Gastrocnemius medialis (tissue), 4 donors: ENCODE results near the gene VSIG2. TPM values are rescaled to one million over a fixed set of nuclear protein-coding genes. Genes with fewer than 3 reads are reported as not detected.

ENCODE experiments used
- ATAC-seq, 2 donors: fragments of 150-250 bp; one replicate each; pipeline ENCODE4 v1.9.1; 2016
- DNase-seq, 2 donors: peaks; one replicate each; pipeline ENCODE4 v3.0.0-alpha.2; 2019
- H3K27ac ChIP-seq, 4 donors: fragments of 200-600 bp; sonication (generic); 1 replicate in 1 of 4; 2 replicates in 3 of 4; pipeline ENCODE4 v1.5.1; 2016 to 2018; ENCODE audit warnings: mild to moderate bottlenecking in 2 of 4, moderate library complexity in 1 of 4
- H3K27me3 ChIP-seq, 3 donors: fragments of 200-600 bp; sonication (generic) in 2 of 3; 1 replicate in 1 of 3; 2 replicates in 2 of 3; pipeline versions ENCODE4 v1.5.1 to v1.6.0; 2016 to 2019; ENCODE audit warnings: mild to moderate bottlenecking in 1 of 3, moderate library complexity in 1 of 3
- H3K36me3 ChIP-seq, 2 donors: fragments of 200-600 bp; sonication (generic) in 1 of 2; one replicate each; pipeline ENCODE4 v1.5.1; 2017 to 2018
- H3K4me1 ChIP-seq, 2 donors: fragments of 200-600 bp; sonication (generic) in 1 of 2; one replicate each; pipeline ENCODE4 v1.5.1; 2016 to 2017; ENCODE audit warnings: mild to moderate bottlenecking in 2 of 2
- H3K4me3 ChIP-seq, 4 donors: fragments of 200-600 bp; sonication (generic) in 3 of 4; 1 replicate in 1 of 4; 2 replicates in 3 of 4; pipeline ENCODE4 v1.5.1; 2016 to 2019; ENCODE audit warnings: mild to moderate bottlenecking in 2 of 4
- H3K9me3 ChIP-seq, 3 donors: fragments of 200-600 bp; sonication (generic) in 2 of 3; 1 replicate in 1 of 3; 2 replicates in 2 of 3; pipeline ENCODE4 v1.5.1; 2016 to 2019
- CTCF ChIP-seq, 5 experiments: fragments of 450-650 bp in 3 of 5; fragments of 200-600 bp in 2 of 5; sonication (generic) in 2 of 5; IDR thresholded peaks in 4 of 5; conservative IDR thresholded peaks in 1 of 5; 1 replicate in 4 of 5; 2 replicates in 1 of 5; pipeline ENCODE4 v1.5.1; 2016 to 2019; ENCODE audit warnings: antibody characterized with exemption in 5 of 5, mild to moderate bottlenecking in 3 of 5, moderate library complexity in 3 of 5
- POLR2A ChIP-seq, 2 donors: fragments of 450-650 bp; IDR thresholded peaks; one replicate each; pipeline ENCODE4 v1.6.1; 2017; ENCODE audit warnings: antibody characterized with exemption in 2 of 2, mild to moderate bottlenecking in 2 of 2, moderate library complexity in 2 of 2
- in situ Hi-C, 4 donors: fragments of 200-750 bp; cut with MboI; loops; one replicate each; pipeline versions ENCODE4 v1.15.0 to v1.8.0; 2017; ENCODE audit warnings: low sequenced_read_pairs in 4 of 4
- intact Hi-C: fragments of 100-400 bp; cut with DNase I; formaldehyde crosslinking; loops from one replicate; pipeline ENCODE4 v1.15.1; 2023; ENCODE audit warnings: low total_unique reads
- total RNA-seq, 4 donors: library from RNA; depleted of rRNA; stranded (reverse); fragments of >200 nt; gene quantifications; one replicate each; pipeline versions ENCODE4 v1.1.0 to v1.2.3, GENCODE V29; 2016

VSIG2 gene
- total RNA-seq, 4 donors from 2014 or later, result 0.29 to 0.46 TPM; not detected in 2

GRCh38 chr11:124712392-124712791 is 39.7 kb downstream of the VSIG2 start:
- H3K27me3 ChIP-seq, result peaks cover 0 to 10% (median 3%) of the 10 kb centered on the region in 3 donors
- TF ChIP-seq POLR2A (IDR thresholded peaks at IDR 0.05) (no peak), CTCF (IDR thresholded peaks at IDR 0.05 in 4 of 5, conservative IDR thresholded peaks at IDR 0.05 in 1 of 5) (no peak)
- no peak for DNase-seq
- H3K4me3 ChIP-seq, result no peak overlapping the region
- in situ Hi-C loops (no loop called here), intact Hi-C loops (no loop called here)
- ATAC-seq, result no peak
- no peak overlapping the region for H3K27ac ChIP-seq
- no peaks in the 10 kb centered on the region for H3K36me3 ChIP-seq
- peaks cover 0 to under 1% of the 10 kb centered on the region in 2 donors for H3K4me1 ChIP-seq
- H3K9me3 ChIP-seq, result no peaks in the 10 kb centered on the region

GRCh38 chr11:124707829-124708228 is 44.2 kb downstream of the VSIG2 start:
- Histone ChIP-seq H3K4me3 (no peak overlapping the region), H3K9me3 (no peaks in the 10 kb centered on the region), H3K27ac (no peak overlapping the region), H3K27me3 (peaks cover 0 to 2% (median 0%) of the 10 kb centered on the region in 3 donors), H3K4me1 (no peaks in the 10 kb centered on the region), H3K36me3 (no peaks in the 10 kb centered on the region)
- in situ Hi-C loops (no loop called here), intact Hi-C loops (no loop called here)
- DNase-seq, result no peak
- TF ChIP-seq CTCF (IDR thresholded peaks at IDR 0.05 in 4 of 5, conservative IDR thresholded peaks at IDR 0.05 in 1 of 5), result no peak
- no peak for TF ChIP-seq POLR2A (IDR thresholded peaks at IDR 0.05)
- ATAC-seq, result no peak

DNA sequence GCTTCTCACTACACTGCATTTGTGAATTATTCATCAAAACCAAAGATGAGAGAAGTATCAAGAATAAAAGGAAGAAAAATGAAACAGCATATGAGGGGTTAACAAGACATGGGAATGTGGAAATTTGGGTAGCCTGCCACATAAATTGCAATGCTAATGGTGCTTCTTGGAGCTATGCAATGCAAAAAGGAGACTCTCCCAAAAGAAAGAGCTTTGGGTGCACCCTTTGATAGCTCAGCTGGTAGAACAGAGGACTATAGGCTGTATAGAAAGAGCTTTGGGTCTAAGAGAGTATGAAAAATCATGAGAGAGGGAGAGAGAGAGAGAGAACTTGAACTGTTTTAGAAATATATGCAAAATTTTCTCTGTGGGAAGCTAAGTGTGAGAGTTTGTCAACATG is 52.0 kb downstream of the VSIG2 start:
- DNase-seq, result no peak
- Histone ChIP-seq H3K36me3 (no peaks in the 10 kb centered on the region), H3K4me1 (no peaks in the 10 kb centered on the region), H3K9me3 (no peaks in the 10 kb centered on the region), H3K27me3 (peaks cover 0 to 5% (median 0%) of the 10 kb centered on the region in 3 donors), H3K27ac (no peak overlapping the region), H3K4me3 (no peak overlapping the region)
- in situ Hi-C loops (no loop called here), intact Hi-C loops (no loop called here)
- TF ChIP-seq CTCF (IDR thresholded peaks at IDR 0.05 in 4 of 5, conservative IDR thresholded peaks at IDR 0.05 in 1 of 5) (no peak), POLR2A (IDR thresholded peaks at IDR 0.05) (no peak)
- no peak for ATAC-seq

DNA sequence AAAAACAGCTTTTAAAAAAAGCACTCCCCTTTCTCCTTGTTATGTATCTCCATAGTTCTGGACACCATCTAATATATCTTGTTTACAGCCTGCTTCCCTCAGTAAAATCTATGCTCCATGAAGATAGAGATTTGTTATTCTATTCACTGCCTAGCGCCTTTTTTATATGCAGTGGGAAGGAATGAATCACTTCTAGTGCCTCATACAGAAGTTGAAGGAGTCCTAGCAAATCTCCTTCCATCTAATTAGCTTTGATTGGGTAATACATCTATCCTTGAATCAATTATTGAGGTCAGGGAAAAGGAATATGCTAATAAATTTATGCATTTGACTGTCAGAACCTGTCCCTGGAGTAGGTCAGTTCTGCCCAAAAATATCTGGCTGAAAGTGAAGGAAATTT is 52.5 kb downstream of the VSIG2 start:
- no peak for ATAC-seq
- no peak overlapping the region for H3K27ac ChIP-seq
- in situ Hi-C loops, result no loop called here
- intact Hi-C loops, result no loop called here
- no peaks in the 10 kb centered on the region for H3K36me3 ChIP-seq
- H3K9me3 ChIP-seq, result no peaks in the 10 kb centered on the region
- TF ChIP-seq CTCF (IDR thresholded peaks at IDR 0.05 in 4 of 5, conservative IDR thresholded peaks at IDR 0.05 in 1 of 5) (no peak), POLR2A (IDR thresholded peaks at IDR 0.05) (no peak)
- no peak overlapping the region for H3K4me3 ChIP-seq
- H3K27me3 ChIP-seq, result peaks cover 0 to 5% (median 0%) of the 10 kb centered on the region in 3 donors
- H3K4me1 ChIP-seq, result no peaks in the 10 kb centered on the region
- DNase-seq, result no peak

Other genes starting within 250 kb of the VSIG2 start
- gene OR8B12, start 208.6 kb downstream of the VSIG2 start, total RNA-seq, result not detected
- gene OR8A1, start 182.3 kb downstream of the VSIG2 start, total RNA-seq, result not detected
- gene PANX3, start 140.8 kb downstream of the VSIG2 start, total RNA-seq, result not detected
- gene TBRG1, start 129.4 kb downstream of the VSIG2 start, total RNA-seq, result 10 to 100 TPM; 20.8 to 42.3 (median 25.6) TPM
- gene SIAE, start 78.5 kb downstream of the VSIG2 start, total RNA-seq, result 10 to 100 TPM in 2 of 4 donors, 1 to 10 TPM in 2; 8.2 to 12.7 (median 10.1) TPM
- gene SPA17, start 78.4 kb downstream of the VSIG2 start, total RNA-seq, result 1 to 10 TPM in 1 of 4 donors, under 1 TPM in 2, not detected in 1; 0.38 to 2.0 (median 0.44) TPM
- under 1 TPM in 2 of 4 donors, not detected in 2; 0.51 to 0.52 TPM for gene NRGN, start 12.3 kb downstream of the VSIG2 start, total RNA-seq
- 10 to 100 TPM; 20.0 to 30.1 (median 27.5) TPM for gene ESAM, start 10.0 kb upstream of the VSIG2 start, total RNA-seq
- 1 to 10 TPM; 3.3 to 5.1 (median 3.8) TPM for gene MSANTD2, start 48.2 kb upstream of the VSIG2 start, total RNA-seq
- gene ROBO3, start 113.2 kb upstream of the VSIG2 start, total RNA-seq, result 1 to 10 TPM in 2 of 4 donors, under 1 TPM in 2; 0.35 to 3.7 (median 1.3) TPM
- 10 to 100 TPM in 3 of 4 donors, 1 to 10 TPM in 1; 7.6 to 18.7 (median 14.7) TPM for gene ROBO4, start 145.6 kb upstream of the VSIG2 start, total RNA-seq
- not detected for gene HEPN1, start 167.0 kb upstream of the VSIG2 start, total RNA-seq
- under 1 TPM in 2 of 4 donors, not detected in 2; 0.40 to 0.70 TPM for gene HEPACAM, start 183.8 kb upstream of the VSIG2 start, total RNA-seq
- gene CCDC15, start 201.9 kb upstream of the VSIG2 start, total RNA-seq, result under 1 TPM in 2 of 4 donors, not detected in 2; 0.10 to 0.16 TPM